H1 (cell line): ENCODE data around the gene PRR14L. TPM values are rescaled to one million over a fixed set of nuclear protein-coding genes. Genes with fewer than 3 reads are reported as not detected.

Experiments
- CTCF ChIA-PET: fragments of 300-600 bp; sonication (Branson Sonifier 250); formaldehyde crosslinking; loops from one replicate; lab custom pipeline; 2021; ENCODE audit not compliant: partially characterized antibody; lab: Charles Lee
- POLR2A ChIA-PET: fragments of 300-600 bp; sonication (Branson Sonifier 250); formaldehyde crosslinking; loops from one replicate; lab custom pipeline; 2021; ENCODE audit warnings: inconsistent platforms; ENCODE audit not compliant: partially characterized antibody; lab: Charles Lee
- DNase-seq, 2 experiments: peaks; one replicate each; pipeline versions ENCODE4 v3.0.0 to v3.0.0-alpha.2; 2010 to 2022; ENCODE audit warnings: low spot score in 2 of 2, low read depth in 1 of 2, mixed read lengths in 1 of 2
- FAIRE-seq: peaks from 2 replicates; lab custom pipeline; 2011; peaks lifted over from hg19 to GRCh38; lab: Jason Lieb, UNC
- H2AFZ ChIP-seq: 2 replicates; pipeline ENCODE4 v1.8.1; 2012; ENCODE audit warnings: low read length, inconsistent platforms
- H2AK5ac ChIP-seq: 2 replicates; pipeline ENCODE4 v1.6.1; 2013; ENCODE audit warnings: low read depth, low read length
- H2BK120ac ChIP-seq: replicated peaks from 2 replicates; pipeline ENCODE3; 2013; ENCODE audit warnings: low read depth, low read length, inconsistent platforms
- H2BK12ac ChIP-seq: 2 replicates; pipeline ENCODE4 v1.6.1; 2013; ENCODE audit warnings: low read depth, low read length
- H2BK15ac ChIP-seq: 2 replicates; pipeline ENCODE4 v1.6.1; 2013; ENCODE audit warnings: low read length
- H2BK20ac ChIP-seq: 2 replicates; pipeline ENCODE4 v1.6.1; 2013; ENCODE audit warnings: low read length
- H2BK5ac ChIP-seq: 2 replicates; pipeline ENCODE4 v1.6.1; 2013; ENCODE audit warnings: low read depth, low read length
- H3K14ac ChIP-seq: 2 replicates; pipeline ENCODE4 v1.6.1; 2013; ENCODE audit warnings: inconsistent platforms; ENCODE audit not compliant: insufficient read length
- H3K18ac ChIP-seq: 2 replicates; pipeline ENCODE4 v1.6.1; 2013; ENCODE audit warnings: low read length; ENCODE audit errors: extremely low read depth
- H3K23ac ChIP-seq: 2 replicates; pipeline ENCODE4 v1.6.1; 2013; ENCODE audit warnings: inconsistent platforms; ENCODE audit not compliant: insufficient read length
- H3K23me2 ChIP-seq: 2 replicates; pipeline ENCODE4 v1.6.1; 2013; ENCODE audit warnings: low read depth, low read length
- H3K27ac ChIP-seq: 2 replicates; pipeline ENCODE4 v1.6.1; 2011; ENCODE audit warnings: low read depth, low read length, inconsistent platforms
- H3K27me3 ChIP-seq, 4 experiments: replicated peaks in 1 of 4; 1 replicate in 1 of 4; 2 replicates in 3 of 4; pipeline versions ENCODE4 v1.6.1 to v1.8.1; 2011 to 2013; ENCODE audit warnings: low read length in 3 of 4, mild to moderate bottlenecking in 3 of 4, inconsistent platforms in 2 of 4, mixed read lengths in 2 of 4, moderate library complexity in 1 of 4; ENCODE audit not compliant: control insufficient read depth in 3 of 4, insufficient read depth in 3 of 4; ENCODE audit errors: extremely low read depth in 1 of 4
- H3K36me3 ChIP-seq, 4 experiments: 2 replicates each; pipeline versions ENCODE4 v1.6.1 to v1.8.1; 2011 to 2013; ENCODE audit warnings: mild to moderate bottlenecking in 4 of 4, low read length in 3 of 4, moderate library complexity in 2 of 4, control low read depth in 1 of 4, inconsistent platforms in 1 of 4; ENCODE audit not compliant: insufficient read depth in 4 of 4, control insufficient read depth in 2 of 4
- H3K4ac ChIP-seq: replicated peaks from 2 replicates; pipeline ENCODE3; 2013; ENCODE audit warnings: low read length, low read depth, mixed read lengths, inconsistent platforms; ENCODE audit not compliant: insufficient read length
- H3K4me1 ChIP-seq, 4 experiments: replicated peaks in 1 of 4; 1 replicate in 1 of 4; 2 replicates in 3 of 4; pipeline versions ENCODE4 v1.6.1 to v1.8.1; 2011 to 2013; ENCODE audit warnings: low read length in 3 of 4, inconsistent platforms in 2 of 4, mixed read lengths in 1 of 4; ENCODE audit not compliant: insufficient read depth in 4 of 4, control insufficient read depth in 3 of 4
- H3K4me2 ChIP-seq, 2 experiments: 2 replicates each; pipeline versions ENCODE4 v1.6.1 to v1.8.1; 2011 to 2013; ENCODE audit warnings: low read depth in 2 of 2, low read length in 2 of 2, control low read depth in 1 of 2, inconsistent platforms in 1 of 2, mild to moderate bottlenecking in 1 of 2; ENCODE audit not compliant: insufficient read depth in 1 of 2
- H3K4me3 ChIP-seq, 4 experiments: fragments of 200-600, 300-600 bp in 1 of 4; sonication (generic), shearing (Covaris generic), sonication (Bioruptor Twin) in 1 of 4; 2 replicates each; pipeline versions ENCODE4 v1.5.1 to v1.8.1; 2011 to 2016; ENCODE audit warnings: low read length in 4 of 4, low read depth in 3 of 4, control low read depth in 2 of 4, inconsistent platforms in 2 of 4, mild to moderate bottlenecking in 2 of 4, mixed read lengths in 1 of 4, moderate library complexity in 1 of 4; ENCODE audit not compliant: insufficient read depth in 2 of 4; ENCODE audit errors: extremely low read depth in 1 of 4
- H3K56ac ChIP-seq: replicated peaks from 2 replicates; pipeline ENCODE3; 2013; ENCODE audit warnings: low read depth, mild to moderate bottlenecking, mixed read lengths, low read length, inconsistent platforms; ENCODE audit not compliant: insufficient read length
- H3K79me1 ChIP-seq: 2 replicates; pipeline ENCODE4 v1.6.1; 2013; ENCODE audit warnings: low read depth, low read length, control low read depth
- H3K79me2 ChIP-seq, 2 experiments: 2 replicates each; pipeline versions ENCODE4 v1.6.1 to v1.8.1; 2012 to 2013; ENCODE audit warnings: low read length in 2 of 2, mild to moderate bottlenecking in 2 of 2, inconsistent platforms in 1 of 2; ENCODE audit not compliant: insufficient read depth in 2 of 2, control insufficient read depth in 1 of 2
- H3K9ac ChIP-seq, 4 experiments: replicated peaks in 1 of 4; 1 replicate in 1 of 4; 2 replicates in 3 of 4; pipeline versions ENCODE4 v1.6.1 to v1.8.1; 2011 to 2013; ENCODE audit warnings: low read depth in 3 of 4, low read length in 3 of 4, control low read depth in 2 of 4, mild to moderate bottlenecking in 2 of 4, moderate library complexity in 2 of 4, inconsistent platforms in 1 of 4; ENCODE audit errors: extremely low read depth in 1 of 4
- H3K9me3 ChIP-seq, 2 experiments: 2 replicates each; pipeline versions ENCODE4 v1.6.1 to v1.8.1; 2012 to 2013; ENCODE audit warnings: mild to moderate bottlenecking in 2 of 2, moderate library complexity in 2 of 2, control low read depth in 1 of 2, inconsistent platforms in 1 of 2, low read depth in 1 of 2, low read length in 1 of 2, mixed read lengths in 1 of 2; ENCODE audit not compliant: insufficient read depth in 2 of 2
- H4K20me1 ChIP-seq, 2 experiments: replicated peaks in 1 of 2; 2 replicates each; pipeline versions ENCODE3 to v1.8.1; 2011 to 2013; ENCODE audit warnings: inconsistent platforms in 2 of 2, low read length in 2 of 2, mild to moderate bottlenecking in 1 of 2; ENCODE audit not compliant: insufficient read depth in 2 of 2, control insufficient read depth in 1 of 2
- H4K5ac ChIP-seq: 2 replicates; pipeline ENCODE4 v1.6.1; 2013; ENCODE audit warnings: low read length, low read depth, mixed read lengths, inconsistent platforms; ENCODE audit not compliant: insufficient read length
- H4K8ac ChIP-seq: 2 replicates; pipeline ENCODE4 v1.8.0; 2013; ENCODE audit warnings: mild to moderate bottlenecking, moderate library complexity, low read length, inconsistent platforms; ENCODE audit not compliant: insufficient read depth; ENCODE audit errors: extremely low read depth
- H4K91ac ChIP-seq: replicated peaks from 2 replicates; pipeline ENCODE3; 2013; ENCODE audit warnings: low read length, mixed read lengths, inconsistent platforms; ENCODE audit not compliant: insufficient read length
- BCL11A ChIP-seq, 2 experiments: IDR thresholded peaks; one replicate each; pipeline ENCODE4 v1.6.1; 2011; ENCODE audit warnings: low read depth in 2 of 2, low read length in 2 of 2, mild to moderate bottlenecking in 2 of 2
- CHD2 ChIP-seq: IDR thresholded peaks from 2 replicates; pipeline ENCODE4 v1.6.1; 2012; ENCODE audit warnings: low read length, improper control_type of control experiment
- EP300 ChIP-seq, 2 experiments: IDR thresholded peaks; 1 replicate in 1 of 2; 2 replicates in 1 of 2; pipeline ENCODE4 v1.6.1; 2011 to 2012; ENCODE audit warnings: low read depth in 2 of 2, low read length in 2 of 2, mild to moderate bottlenecking in 2 of 2, borderline replicate concordance in 1 of 2, inconsistent platforms in 1 of 2, moderate library complexity in 1 of 2
- FOSL1 ChIP-seq: IDR thresholded peaks from 2 replicates; pipeline ENCODE4 v1.6.1; 2011; ENCODE audit warnings: mild to moderate bottlenecking, low read depth, low read length, moderate library complexity; ENCODE audit not compliant: insufficient read depth
- GABPA ChIP-seq: IDR thresholded peaks from 2 replicates; pipeline ENCODE4 v1.6.1; 2011; ENCODE audit warnings: mild to moderate bottlenecking, low read length, moderate library complexity, borderline replicate concordance; ENCODE audit not compliant: insufficient read depth
- KDM5A ChIP-seq: fragments of 200-600 bp; IDR thresholded peaks from 2 replicates; pipeline ENCODE4 v1.7.1; 2012; ENCODE audit warnings: mild to moderate bottlenecking, low read length, inconsistent platforms, mixed read lengths
- NANOG ChIP-seq: IDR thresholded peaks from 2 replicates; pipeline ENCODE4 v1.6.1; 2011; ENCODE audit warnings: low read length, low read depth, mild to moderate bottlenecking, inconsistent platforms; ENCODE audit not compliant: insufficient read depth, poor library complexity, severe bottlenecking
- RBBP5 ChIP-seq: IDR thresholded peaks from 2 replicates; pipeline ENCODE4 v1.7.1; 2012; ENCODE audit warnings: low read depth, mild to moderate bottlenecking, inconsistent platforms, low read length, moderate library complexity, borderline replicate concordance
- RNF2 ChIP-seq: fragments of 200-900, 300-1000 bp; sonication (generic); IDR thresholded peaks from 2 replicates; pipeline ENCODE4 v1.7.1; 2016; ENCODE audit warnings: borderline replicate concordance, low read depth, mild to moderate bottlenecking, antibody characterized with exemption, low read length; ENCODE audit not compliant: poor library complexity, severe bottlenecking; ENCODE audit errors: missing control alignments
- RXRA ChIP-seq: IDR thresholded peaks from 2 replicates; pipeline ENCODE4 v1.6.1; 2011; ENCODE audit warnings: low read depth, mild to moderate bottlenecking, low read length, moderate library complexity; ENCODE audit not compliant: insufficient read depth
- TAF7 ChIP-seq: optimal IDR thresholded peaks from 2 replicates; pipeline ENCODE3; 2011; ENCODE audit warnings: low read depth, mild to moderate bottlenecking, inconsistent platforms, low read length, moderate library complexity, borderline replicate concordance
- TCF12 ChIP-seq: IDR thresholded peaks from 2 replicates; pipeline ENCODE4 v1.6.1; 2011; ENCODE audit warnings: low read depth, mild to moderate bottlenecking, low read length
- WGBS, 2 experiments: shearing (Covaris generic) in 1 of 2; methylation state at CpG; one replicate each; pipeline versions ENCODE4 v1.1.6 to v1.1.7; 2013 to 2015; ENCODE audit warnings: low lambda C conversion rate in 2 of 2, mixed read lengths in 2 of 2, inconsistent platforms in 1 of 2, low coverage in 1 of 2, missing lambda C conversion rate in 1 of 2; ENCODE audit not compliant: insufficient replicate concordance in 2 of 2, insufficient coverage in 1 of 2, insufficient read length in 1 of 2; ENCODE audit errors: extremely low coverage in 1 of 2, missing lambda C conversion rate in 1 of 2; 5-methylcytosine and 5-hydroxymethylcytosine counted together
- polyA plus RNA-seq, 7 experiments: library from polyadenylated mRNA; depleted of rRNA in 3 of 7; stranded (reverse) in 5 of 7; unstranded in 2 of 7; fragments of >200 nt in 5 of 7; fragments of 200-250 nt in 2 of 7; gene quantifications; 1 replicate in 5 of 7; 2 replicates in 1 of 7; 4 replicates in 1 of 7; pipeline versions ENCODE4 v1.2.1 to v1.2.3, GENCODE V29; 2011 to 2013; ENCODE audit warnings: missing spikeins in 2 of 7, mixed read lengths in 2 of 7
- total RNA-seq: library from RNA; stranded (reverse); fragmentation: NEBNext Ultra II Directional; extraction: Animal tissue kit (Norgen Biotek cat#: 25700); gene quantifications from 2 replicates; pipeline ENCODE4 v1.2.1, GENCODE V29; 2021

PRR14L gene
- total and polyA plus RNA-seq, 2 of the 8 experiments (the other 6 are each of a cell fraction or from before 2014, with no cell fraction given), result 26.5 to 98.6 TPM

DNA sequence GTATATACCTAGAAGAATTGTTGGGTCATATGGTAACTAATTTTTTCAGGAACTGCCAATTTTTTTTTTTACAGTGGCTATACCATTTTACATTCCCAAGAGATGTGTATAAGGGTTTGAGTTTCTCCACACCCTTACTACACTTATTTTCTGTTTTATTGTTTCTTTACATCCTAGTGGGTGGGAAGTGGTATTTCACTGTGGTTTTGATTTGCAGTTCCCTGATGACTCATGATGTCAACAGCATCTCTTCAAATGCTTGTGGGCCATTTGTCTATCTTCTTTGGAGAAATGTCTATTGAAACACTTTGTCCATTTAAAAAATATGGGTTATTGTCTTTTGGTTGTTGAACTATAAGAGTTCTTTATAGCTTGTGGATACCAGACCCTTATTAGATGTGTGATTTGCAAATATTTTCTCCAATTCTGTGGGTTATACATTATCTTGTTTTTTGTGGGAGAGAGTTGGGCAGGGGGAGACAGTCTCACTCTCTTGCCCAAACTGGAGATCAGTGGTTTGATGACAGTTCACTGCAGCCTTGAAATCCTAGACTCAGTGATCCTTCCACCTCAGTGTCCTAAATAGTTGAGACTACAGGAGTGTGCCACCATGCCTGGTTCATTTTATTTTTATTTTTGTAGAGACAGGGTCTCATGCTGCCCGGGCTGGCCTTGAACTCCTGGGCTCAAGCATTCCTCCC, 57.6 kb downstream of the PRR14L start:
- no peaks in the 10 kb centered on the region for H3K27me3 ChIP-seq
- H3K4me1 ChIP-seq, result no peaks in the 10 kb centered on the region
- no peak overlapping the region for H2BK12ac ChIP-seq
- no peak overlapping the region for H3K18ac ChIP-seq
- peaks cover 3 to 46% (median 30%) of the 10 kb centered on the region in 4 experiments for H3K36me3 ChIP-seq
- no peak overlapping the region for H2AFZ ChIP-seq
- H2BK5ac ChIP-seq, result no peak overlapping the region
- no peak overlapping the region for H4K91ac ChIP-seq
- no peaks in the 10 kb centered on the region for H3K9me3 ChIP-seq
- no peak overlapping the region for H2BK20ac ChIP-seq
- peaks cover 3% of the 10 kb centered on the region; the same call in 1 of the 2 replicates for H3K79me1 ChIP-seq
- no peaks in the 10 kb centered on the region for H3K79me2 ChIP-seq
- no peak overlapping the region for H3K23ac ChIP-seq
- FAIRE-seq, result no peak
- H3K4me2 ChIP-seq, result no peak overlapping the region
- H3K9ac ChIP-seq, result no peak overlapping the region
- H4K20me1 ChIP-seq, result peaks cover 0 to 2% of the 10 kb centered on the region in 2 experiments
- H4K5ac ChIP-seq, result no peak overlapping the region
- DNase-seq, result no peak
- H3K14ac ChIP-seq, result no peak overlapping the region
- POLR2A ChIA-PET, result no interaction called here
- CTCF ChIA-PET, result interaction anchor here (0.8 to 1.3 kb wide), 2 partner anchors 10 to 45 kb away, joined by 3 to 4 read pairs; no protein-coding TSS in a partner anchor
- H3K23me2 ChIP-seq, result no peaks in the 10 kb centered on the region
- H3K4ac ChIP-seq, result no peak overlapping the region
- H2AK5ac ChIP-seq, result no peak overlapping the region
- WGBS, 2 experiments, result 100% methylated on average over 1 of the region's 1 CpG; no CpG with 5 or more reads in 1 of the 2 experiments
- H3K27ac ChIP-seq, result no peak overlapping the region
- H2BK120ac ChIP-seq, result no peak overlapping the region
- no peak overlapping the region for H4K8ac ChIP-seq
- no peak overlapping the region for H2BK15ac ChIP-seq
- no peak overlapping the region for H3K4me3 ChIP-seq
- no peak overlapping the region for H3K56ac ChIP-seq
- TF ChIP-seq RBBP5 (no peak), BCL11A (IDR thresholded peaks at IDR 0.05; ENCODE audit: low read depth in 2 of 2, low read length in 2 of 2) (no peak), FOSL1 (no peak), EP300 (IDR thresholded peaks at IDR 0.05; ENCODE audit: borderline replicate concordance in 1 of 2, low read depth in 2 of 2, low read length in 2 of 2) (no peak), TCF12 (no peak), RNF2 (no peak), RXRA (no peak), NANOG (no peak), KDM5A (no peak), TAF7 (no peak), CHD2 (no peak), GABPA (no peak)
